Measurements from ENCODE around the gene PIK3AP1. TPM values are rescaled to one million over a fixed set of nuclear protein-coding genes. Genes with fewer than 3 reads are reported as not detected.

The PIK3AP1 gene
- total RNA-seq, 1 experiment from 2014 or later: 7.1 TPM

GRCh38 chr10:96647466-96647865 lies 72.8 kb downstream of the PIK3AP1 start (continued):
- no peak for TF ChIP-seq CBX3 (IDR thresholded peaks at IDR 0.05; ENCODE audit: low read depth)
- TF ChIP-seq SRF (IDR thresholded peaks at IDR 0.05; ENCODE audit: low read depth): no peak
- no peak for TF ChIP-seq ELF1 (IDR thresholded peaks at IDR 0.05; ENCODE audit: borderline replicate concordance, low read depth)
- TF ChIP-seq SP1 (IDR thresholded peaks at IDR 0.05; ENCODE audit: low read depth): no peak
- no peak for TF ChIP-seq TCF7L2 (IDR thresholded peaks at IDR 0.05; ENCODE audit: borderline replicate concordance, extremely low read depth, insufficient read depth, insufficient read length)

DNA sequence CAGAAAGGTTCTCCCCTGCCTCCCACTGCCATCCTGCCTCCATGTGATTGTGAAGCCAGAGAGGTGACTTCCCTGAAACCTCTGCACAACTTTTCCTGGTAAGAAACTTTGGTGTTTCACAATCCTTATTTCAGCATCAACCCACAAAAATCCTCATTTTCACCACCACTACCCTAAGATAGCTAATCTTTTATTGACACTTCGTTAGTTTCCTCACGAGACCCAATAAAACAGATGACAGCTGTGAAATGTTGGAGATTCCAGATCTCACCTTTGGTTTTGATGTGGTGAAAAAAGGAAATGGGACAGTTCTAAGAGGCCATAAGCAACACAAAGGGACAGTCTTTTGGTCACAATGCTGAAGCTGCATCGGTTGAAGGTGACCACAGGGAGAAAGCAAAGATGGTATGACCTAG lies 73.6 kb downstream of the PIK3AP1 start:
- Histone ChIP-seq H2AFZ (ENCODE audit: low read depth, low read length, poor library complexity, severe bottlenecking) (no peak overlapping the region), H3K36me3 (ENCODE audit: control insufficient read depth in 1 of 2, insufficient read depth in 2 of 2, low read length in 2 of 2) (no peaks in the 10 kb centered on the region), H3K9ac (ENCODE audit: low read length) (no peak overlapping the region), H4K20me1 (ENCODE audit: insufficient read depth) (no peaks in the 10 kb centered on the region), H3K4me2 (ENCODE audit: low read length) (no peak overlapping the region; the same call in 1 of the 2 replicates), H3K4me1 (ENCODE audit: control insufficient read depth in 1 of 2, insufficient read depth in 2 of 2, low read length in 2 of 2) (peaks cover 0 to 11% of the 10 kb centered on the region in 2 experiments; a peak in 2 of 4 replicates), H3K27ac (ENCODE audit: low read depth, low read length) (no peak overlapping the region), H3K27me3 (ENCODE audit: insufficient read depth, low read length) (no peaks in the 10 kb centered on the region), H3K4me3 (replicated peaks in 1 of 2; ENCODE audit: low read depth in 1 of 2, low read length in 2 of 2) (no peak overlapping the region), H3K79me2 (ENCODE audit: insufficient read depth, low read length) (no peaks in the 10 kb centered on the region), H3K9me3 (ENCODE audit: control insufficient read depth in 1 of 2, insufficient read depth in 1 of 2, low read depth in 1 of 2, low read length in 2 of 2) (no peaks in the 10 kb centered on the region), H3K9me2 (ENCODE audit: insufficient read depth) (no peaks in the 10 kb centered on the region)
- POLR2A ChIA-PET: no interaction called here
- no TSS peak for BruUV-seq (replicated peaks)
- DNase-seq (ENCODE audit: low read depth, low spot score) (no peak), ATAC-seq (no peak)
- CTCF ChIA-PET: interaction anchor here (1.5 kb wide), 1 partner anchor 276 kb away, joined by 3 read pairs; no protein-coding TSS in a partner anchor
- intact Hi-C loops (cut with micrococcal nuclease): loop anchor here (10.0 kb wide), 1 partner anchor 272 kb away; no protein-coding TSS in a partner anchor
- RAD21 ChIA-PET (ENCODE audit: low non-redundant PET in 1 of 2, low total read pairs in 2 of 2, uncharacterized antibody in 2 of 2, unreplicated experiment in 2 of 2): interaction anchor here in 1 of 2 experiments (0.7 kb wide), 1 partner anchor 133 kb away, joined by 3 read pairs; the partner anchor contains the start of gene TLL2
- TF ChIP-seq ELF1 (IDR thresholded peaks at IDR 0.05; ENCODE audit: borderline replicate concordance, low read depth) (no peak), SIN3A (IDR thresholded peaks at IDR 0.05; ENCODE audit: low read depth) (no peak)
- TF ChIP-seq, protein P1, sequence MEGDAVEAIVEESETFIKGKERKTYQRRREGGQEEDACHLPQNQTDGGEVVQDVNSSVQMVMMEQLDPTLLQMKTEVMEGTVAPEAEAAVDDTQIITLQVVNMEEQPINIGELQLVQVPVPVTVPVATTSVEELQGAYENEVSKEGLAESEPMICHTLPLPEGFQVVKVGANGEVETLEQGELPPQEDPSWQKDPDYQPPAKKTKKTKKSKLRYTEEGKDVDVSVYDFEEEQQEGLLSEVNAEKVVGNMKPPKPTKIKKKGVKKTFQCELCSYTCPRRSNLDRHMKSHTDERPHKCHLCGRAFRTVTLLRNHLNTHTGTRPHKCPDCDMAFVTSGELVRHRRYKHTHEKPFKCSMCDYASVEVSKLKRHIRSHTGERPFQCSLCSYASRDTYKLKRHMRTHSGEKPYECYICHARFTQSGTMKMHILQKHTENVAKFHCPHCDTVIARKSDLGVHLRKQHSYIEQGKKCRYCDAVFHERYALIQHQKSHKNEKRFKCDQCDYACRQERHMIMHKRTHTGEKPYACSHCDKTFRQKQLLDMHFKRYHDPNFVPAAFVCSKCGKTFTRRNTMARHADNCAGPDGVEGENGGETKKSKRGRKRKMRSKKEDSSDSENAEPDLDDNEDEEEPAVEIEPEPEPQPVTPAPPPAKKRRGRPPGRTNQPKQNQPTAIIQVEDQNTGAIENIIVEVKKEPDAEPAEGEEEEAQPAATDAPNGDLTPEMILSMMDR (IDR thresholded peaks at IDR 0.05 in 2 of 3, conservative IDR thresholded peaks at IDR 0.05 in 1 of 3; ENCODE audit: borderline replicate concordance in 1 of 3, insufficient read depth in 1 of 3, low read depth in 2 of 3, low read length in 2 of 3): no peak

All from HCT116 (cell line).